Lung (tissue), 12 donors: Measurements from ENCODE around the gene RYK. TPM values are rescaled to one million over a fixed set of nuclear protein-coding genes. Genes with fewer than 3 reads are reported as not detected.
A peak's percentile ranks its signal among the peaks of the same experiment; 100 is the strongest.

Experiments used
- ATAC-seq: fragments of 200-7000 bp; cut with Tn5 transposase; one replicate; pipeline ENCODE4 v1.9.1; 2020; ENCODE audit warnings: moderate number of reproducible peaks; ENCODE audit not compliant: insufficient read depth, low FRiP score
- DNase-seq, 3 donors: peaks; one replicate each; pipeline ENCODE4 v3.0.0-alpha.2; 2013 to 2017
- H3K27ac ChIP-seq, 2 donors: one replicate each; pipeline ENCODE4 v1.5.1; 2013; ENCODE audit warnings: mild to moderate bottlenecking in 2 of 2, moderate library complexity in 2 of 2, control low read depth in 1 of 2, inconsistent platforms in 1 of 2, low read depth in 1 of 2, low read length in 1 of 2
- H3K27me3 ChIP-seq, 3 donors: one replicate each; pipeline ENCODE4 v1.5.1; 2013; ENCODE audit warnings: low read length in 2 of 3; ENCODE audit not compliant: control insufficient read depth in 3 of 3, insufficient read depth in 3 of 3
- H3K36me3 ChIP-seq, 4 donors: one replicate each; pipeline ENCODE4 v1.5.1; 2013; ENCODE audit warnings: low read length in 4 of 4, mild to moderate bottlenecking in 1 of 4, moderate library complexity in 1 of 4; ENCODE audit not compliant: control insufficient read depth in 4 of 4, insufficient read depth in 4 of 4
- H3K4me1 ChIP-seq, 5 donors: one replicate each; pipeline ENCODE4 v1.5.1; 2013; ENCODE audit warnings: low read length in 5 of 5, mild to moderate bottlenecking in 2 of 5, moderate library complexity in 1 of 5; ENCODE audit not compliant: control insufficient read depth in 5 of 5, insufficient read depth in 5 of 5
- H3K4me3 ChIP-seq: one replicate; pipeline ENCODE4 v1.5.1; 2013; ENCODE audit warnings: mild to moderate bottlenecking, control low read depth, moderate library complexity
- H3K9ac ChIP-seq, 2 donors: one replicate each; pipeline ENCODE4 v1.5.1; 2013; ENCODE audit warnings: low read length in 2 of 2, control low read depth in 1 of 2; ENCODE audit not compliant: insufficient read depth in 1 of 2
- H3K9me3 ChIP-seq, 4 donors: one replicate each; pipeline ENCODE4 v1.5.1; 2013; ENCODE audit warnings: low read length in 3 of 4, mild to moderate bottlenecking in 1 of 4, moderate library complexity in 1 of 4; ENCODE audit not compliant: control insufficient read depth in 4 of 4, insufficient read depth in 3 of 4
- WGBS, 2 donors: extraction: QIAGEN DNeasy Blood & Tissue Kit; methylation state at CpG; one replicate each; pipeline ENCODE4 v1.1.7; 2013; 5-methylcytosine and 5-hydroxymethylcytosine counted together
- polyA plus RNA-seq, 2 donors: library from polyadenylated mRNA; stranded (reverse); fragments of 200-250 nt; gene quantifications; one replicate each; pipeline ENCODE4 v1.2.1, GENCODE V29; 2013
- total RNA-seq, 2 donors: library from RNA; depleted of rRNA in 1 of 2; stranded (reverse); fragments of >200 nt in 1 of 2; gene quantifications; one replicate each; pipeline ENCODE4 v1.2.1, GENCODE V29; 2014 to 2021
- TF ChIP-seq, protein P1 (sequence below): IDR thresholded peaks from 2 replicates; pipeline ENCODE4 v1.5.1; 2012; ENCODE audit warnings: mild to moderate bottlenecking; ENCODE audit errors: control extremely low read depth, extremely low read depth
- donor health status: control.
- donor health status: control.
- donor health status: Bipolar disorder and iron deficiency.
- donor health status: healthy.
- donor health status: DM: yes; HTN: yes; CAD: no.

Gene RYK
- total and polyA plus RNA-seq, 4 donors: 22.1 to 132 (median 29.0) TPM

DNA sequence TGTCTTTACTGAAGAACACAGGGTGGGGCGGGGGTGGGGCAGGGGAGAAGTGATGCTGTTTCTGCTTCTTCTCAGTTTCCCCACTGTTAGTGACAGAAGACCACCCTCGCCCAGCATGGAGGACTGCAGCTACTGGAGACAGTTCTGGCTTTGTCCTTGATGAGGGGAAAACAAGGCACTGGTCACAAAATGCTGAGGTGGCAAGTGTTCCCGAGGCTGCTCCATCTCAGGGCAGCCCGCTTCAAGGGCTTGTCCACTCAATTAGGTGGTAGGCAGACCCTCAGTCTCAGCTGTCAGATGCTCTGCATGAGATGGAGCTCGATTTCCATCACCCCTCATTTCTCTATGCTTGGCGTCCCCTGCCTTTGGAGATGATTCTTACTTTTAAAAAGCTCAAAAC, 33.8 kb upstream of the RYK start:
- H3K9me3 ChIP-seq: no peaks in the 10 kb centered on the region
- H3K27me3 ChIP-seq: no peaks in the 10 kb centered on the region
- H3K36me3 ChIP-seq: no peaks in the 10 kb centered on the region
- peaks cover 0 to 7% (median 4%) of the 10 kb centered on the region in 5 donors for H3K4me1 ChIP-seq
- ATAC-seq (no peak), DNase-seq (no peak)
- H3K27ac ChIP-seq: no peak overlapping the region
- 94 to 95% methylated on average over 6 of the region's 6 CpGs for WGBS, 2 donors
- no peak overlapping the region for H3K9ac ChIP-seq
- TF ChIP-seq, protein P1, sequence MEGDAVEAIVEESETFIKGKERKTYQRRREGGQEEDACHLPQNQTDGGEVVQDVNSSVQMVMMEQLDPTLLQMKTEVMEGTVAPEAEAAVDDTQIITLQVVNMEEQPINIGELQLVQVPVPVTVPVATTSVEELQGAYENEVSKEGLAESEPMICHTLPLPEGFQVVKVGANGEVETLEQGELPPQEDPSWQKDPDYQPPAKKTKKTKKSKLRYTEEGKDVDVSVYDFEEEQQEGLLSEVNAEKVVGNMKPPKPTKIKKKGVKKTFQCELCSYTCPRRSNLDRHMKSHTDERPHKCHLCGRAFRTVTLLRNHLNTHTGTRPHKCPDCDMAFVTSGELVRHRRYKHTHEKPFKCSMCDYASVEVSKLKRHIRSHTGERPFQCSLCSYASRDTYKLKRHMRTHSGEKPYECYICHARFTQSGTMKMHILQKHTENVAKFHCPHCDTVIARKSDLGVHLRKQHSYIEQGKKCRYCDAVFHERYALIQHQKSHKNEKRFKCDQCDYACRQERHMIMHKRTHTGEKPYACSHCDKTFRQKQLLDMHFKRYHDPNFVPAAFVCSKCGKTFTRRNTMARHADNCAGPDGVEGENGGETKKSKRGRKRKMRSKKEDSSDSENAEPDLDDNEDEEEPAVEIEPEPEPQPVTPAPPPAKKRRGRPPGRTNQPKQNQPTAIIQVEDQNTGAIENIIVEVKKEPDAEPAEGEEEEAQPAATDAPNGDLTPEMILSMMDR: no peak
- H3K4me3 ChIP-seq: no peak overlapping the region

DNA sequence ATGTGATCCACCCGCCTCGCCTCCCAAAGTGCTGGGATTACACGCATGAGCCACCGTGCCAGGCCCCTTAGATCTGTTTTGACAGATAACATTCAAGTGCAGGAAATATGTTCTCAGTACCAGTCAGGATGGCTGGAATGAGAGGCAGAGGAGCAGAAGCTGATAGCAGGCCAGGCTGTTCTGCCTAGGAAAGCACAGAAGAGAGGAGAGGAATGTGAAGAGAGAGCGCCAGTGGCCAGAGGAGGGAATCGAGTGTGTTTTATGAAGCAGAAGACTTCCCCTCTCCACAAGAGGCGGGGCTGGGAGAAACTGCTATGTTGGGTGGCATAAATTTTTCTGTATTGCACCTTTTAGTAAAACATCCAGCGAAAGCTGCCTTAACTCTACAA, 32.0 kb upstream of the RYK start:
- Histone ChIP-seq H3K27me3 (no peaks in the 10 kb centered on the region), H3K9ac (no peak overlapping the region), H3K9me3 (no peaks in the 10 kb centered on the region), H3K27ac (no peak overlapping the region), H3K4me1 (peaks cover 0 to 17% (median 10%) of the 10 kb centered on the region in 5 donors), H3K4me3 (no peak overlapping the region), H3K36me3 (no peaks in the 10 kb centered on the region)
- DNase-seq: peak in 2 of 3 donors; percentile 21 to 34
- WGBS, 2 donors: 82 to 84% methylated on average over 8 of the region's 8 CpGs
- ATAC-seq: no peak
- TF ChIP-seq, protein P1: no peak

DNA sequence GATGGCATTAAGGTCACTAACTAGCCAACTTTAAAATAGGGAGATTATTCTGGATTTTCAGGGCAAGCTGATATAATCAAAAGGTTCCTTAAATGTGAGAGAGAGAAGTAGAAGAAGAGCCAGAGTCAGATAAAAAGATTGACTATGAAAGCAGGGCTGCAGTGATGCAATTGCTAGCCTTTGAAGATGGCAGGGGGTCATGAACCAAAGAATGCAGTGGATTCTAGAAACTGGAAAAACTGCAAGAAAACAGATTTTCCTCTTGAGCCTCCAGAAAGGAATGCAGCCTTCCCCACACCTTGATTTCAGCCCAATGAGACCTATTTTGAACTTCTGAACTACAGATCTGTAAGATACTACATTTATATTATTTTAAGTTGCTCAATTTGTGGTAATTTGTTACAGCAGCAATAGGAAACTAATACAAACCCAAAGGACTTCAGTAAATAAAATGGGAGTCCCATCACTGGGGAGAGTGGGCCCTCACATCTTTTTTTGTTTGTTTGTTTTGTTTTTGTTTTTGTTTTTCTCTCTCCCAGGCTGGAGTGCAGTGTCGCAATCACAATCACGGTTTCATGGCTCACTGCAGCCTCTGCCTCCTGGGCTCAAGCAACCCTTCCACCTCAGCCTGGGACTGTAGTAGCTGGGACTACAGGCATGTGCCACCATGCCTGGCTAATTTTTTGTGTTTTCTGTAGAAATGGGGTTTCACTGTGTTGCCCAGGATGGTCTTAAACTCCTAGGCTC, 31.4 kb upstream of the RYK start:
- 77 to 90% methylated on average over 2 of the region's 2 CpGs for WGBS, 2 donors
- TF ChIP-seq, protein P1: no peak
- no peak for ATAC-seq
- no peaks in the 10 kb centered on the region for H3K27me3 ChIP-seq
- peaks cover 0 to 21% (median 16%) of the 10 kb centered on the region in 5 donors for H3K4me1 ChIP-seq
- H3K4me3 ChIP-seq: no peak overlapping the region
- H3K9ac ChIP-seq: no peak overlapping the region
- DNase-seq: no peak
- H3K9me3 ChIP-seq: no peaks in the 10 kb centered on the region
- H3K27ac ChIP-seq: no peak overlapping the region
- H3K36me3 ChIP-seq: no peaks in the 10 kb centered on the region
